Activated CD4-positive, alpha-beta T cell treated with anti-CD3 and anti-CD28 coated beads, Interleukin-2, Interleukin-6, amounts not matched to agents 100 ng/mL and 50 ng/mL, durations not matched to agents 16 hours and 8 hours (primary cell): ENCODE data around the gene KDM8.

Source experiments
- DNase-seq: peaks from one replicate; pipeline ENCODE4 v3.0.0-alpha.2; 2020

The KDM8 gene

GRCh38 chr16:27232901-27233625 lies 29.7 kb downstream of the KDM8 start:
- DNase-seq, result no peak

- DNase-seq, result no peak
Observed at GRCh38 chr16:27233731-27234130, 30.4 kb downstream of the KDM8 start.

GRCh38 chr16:27234171-27234570 lies 30.8 kb downstream of the KDM8 start:
- DNase-seq, result no peak

- no peak for DNase-seq
Observed at GRCh38 chr16:27234603-27235002, 31.3 kb downstream of the KDM8 start.

- peak; percentile 91 for DNase-seq
Observed at GRCh38 chr16:27235055-27235937, 32.0 kb downstream of the KDM8 start.

GRCh38 chr16:27235938-27236245 lies 32.6 kb downstream of the KDM8 start:
- DNase-seq, result no peak

- DNase-seq, result no peak
Observed at GRCh38 chr16:27236635-27237218, 33.4 kb downstream of the KDM8 start.

- peak; percentile 84 for DNase-seq
Observed at GRCh38 chr16:27237219-27238015, 34.1 kb downstream of the KDM8 start.

GRCh38 chr16:27238016-27238587 lies 34.8 kb downstream of the KDM8 start:
- DNase-seq, result no peak

GRCh38 chr16:27238591-27238990 lies 35.3 kb downstream of the KDM8 start:
- DNase-seq, result no peak

- DNase-seq, result no peak
Observed at GRCh38 chr16:27239026-27239425, 35.7 kb downstream of the KDM8 start.

GRCh38 chr16:27239906-27240655 lies 36.8 kb downstream of the KDM8 start:
- DNase-seq, result no peak

GRCh38 chr16:27240948-27241531 lies 37.7 kb downstream of the KDM8 start:
- no peak for DNase-seq

GRCh38 chr16:27241658-27242057 lies 38.3 kb downstream of the KDM8 start:
- no peak for DNase-seq

GRCh38 chr16:27242398-27242797 lies 39.1 kb downstream of the KDM8 start:
- no peak for DNase-seq

- no peak for DNase-seq
Observed at GRCh38 chr16:27242868-27243590, 39.7 kb downstream of the KDM8 start.

GRCh38 chr16:27243725-27244362 lies 40.5 kb downstream of the KDM8 start:
- DNase-seq, result no peak

- no peak for DNase-seq
Observed at GRCh38 chr16:27244363-27244755, 41.0 kb downstream of the KDM8 start.

- peak; percentile 85 for DNase-seq
Observed at GRCh38 chr16:27245276-27246172, 42.2 kb downstream of the KDM8 start.
